Liver (tissue), 3 donors: ENCODE results near the gene UBR4.

Source experiments
- EGR1 ChIP-seq, 2 donors: IDR thresholded peaks; 2 replicates each; pipeline ENCODE4 v1.6.1; 2016 to 2018; ENCODE audit warnings: antibody characterized with exemption in 2 of 2, low read depth in 2 of 2
- GABPA ChIP-seq, 2 donors: IDR thresholded peaks in 1 of 2; conservative IDR thresholded peaks in 1 of 2; 2 replicates each; pipeline ENCODE4 v1.6.1; 2016; ENCODE audit warnings: antibody characterized with exemption in 2 of 2, mild to moderate bottlenecking in 1 of 2, moderate library complexity in 1 of 2
- SP1 ChIP-seq: IDR thresholded peaks from 2 replicates; pipeline ENCODE4 v1.6.1; 2018; ENCODE audit warnings: antibody characterized with exemption, mild to moderate bottlenecking
- YY1 ChIP-seq: IDR thresholded peaks from 2 replicates; pipeline ENCODE4 v1.6.1; 2016; ENCODE audit warnings: antibody characterized with exemption, mild to moderate bottlenecking
- TF ChIP-seq, protein P1 (sequence below): fragments of 150-350 bp; IDR thresholded peaks from 2 replicates; pipeline ENCODE4 v1.5.1; 2017; ENCODE audit warnings: improper control_type of control experiment, low read depth, low read length; ENCODE audit not compliant: missing input control
- TF ChIP-seq, protein P2 (sequence below): IDR thresholded peaks from 2 replicates; pipeline ENCODE4 v1.6.1; 2016; ENCODE audit warnings: antibody characterized with exemption
- TF ChIP-seq, protein P3 (sequence below): IDR thresholded peaks from 2 replicates; pipeline ENCODE4 v1.6.1; 2016; ENCODE audit warnings: antibody characterized with exemption, mild to moderate bottlenecking
- TF ChIP-seq, protein P4 (sequence below): IDR thresholded peaks from 2 replicates; pipeline ENCODE4 v1.6.1; 2016; ENCODE audit warnings: antibody characterized with exemption
- TF ChIP-seq, protein P5 (sequence below): IDR thresholded peaks from 2 replicates; pipeline ENCODE4 v1.6.1; 2016; ENCODE audit warnings: antibody characterized with exemption
- donor health status: healthy.
- donor health status: healthy.

DNA sequence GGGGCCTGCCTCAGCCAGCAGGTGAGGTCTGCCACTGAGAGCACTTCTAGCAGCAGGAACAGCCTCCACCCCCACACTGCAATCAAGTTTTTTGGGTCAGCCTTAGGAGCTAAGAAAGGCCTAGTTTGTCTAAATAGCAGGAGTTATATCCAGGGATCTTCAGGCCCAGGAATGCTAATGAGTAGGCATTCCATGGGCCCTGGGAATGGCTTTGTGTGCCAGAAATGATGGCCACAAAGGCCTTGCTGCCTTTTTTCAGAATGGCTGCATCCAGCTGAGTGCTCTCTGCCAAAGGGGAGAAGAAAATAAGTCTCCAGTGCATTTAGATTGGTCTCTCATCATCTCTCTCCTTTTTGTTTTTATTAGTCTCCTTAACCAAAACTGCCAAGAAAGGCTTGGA is 44.4 kb upstream of the UBR4 start:
- TF ChIP-seq, protein P1, sequence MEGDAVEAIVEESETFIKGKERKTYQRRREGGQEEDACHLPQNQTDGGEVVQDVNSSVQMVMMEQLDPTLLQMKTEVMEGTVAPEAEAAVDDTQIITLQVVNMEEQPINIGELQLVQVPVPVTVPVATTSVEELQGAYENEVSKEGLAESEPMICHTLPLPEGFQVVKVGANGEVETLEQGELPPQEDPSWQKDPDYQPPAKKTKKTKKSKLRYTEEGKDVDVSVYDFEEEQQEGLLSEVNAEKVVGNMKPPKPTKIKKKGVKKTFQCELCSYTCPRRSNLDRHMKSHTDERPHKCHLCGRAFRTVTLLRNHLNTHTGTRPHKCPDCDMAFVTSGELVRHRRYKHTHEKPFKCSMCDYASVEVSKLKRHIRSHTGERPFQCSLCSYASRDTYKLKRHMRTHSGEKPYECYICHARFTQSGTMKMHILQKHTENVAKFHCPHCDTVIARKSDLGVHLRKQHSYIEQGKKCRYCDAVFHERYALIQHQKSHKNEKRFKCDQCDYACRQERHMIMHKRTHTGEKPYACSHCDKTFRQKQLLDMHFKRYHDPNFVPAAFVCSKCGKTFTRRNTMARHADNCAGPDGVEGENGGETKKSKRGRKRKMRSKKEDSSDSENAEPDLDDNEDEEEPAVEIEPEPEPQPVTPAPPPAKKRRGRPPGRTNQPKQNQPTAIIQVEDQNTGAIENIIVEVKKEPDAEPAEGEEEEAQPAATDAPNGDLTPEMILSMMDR = no peak
- no peak for TF ChIP-seq SP1
- TF ChIP-seq, protein P2, sequence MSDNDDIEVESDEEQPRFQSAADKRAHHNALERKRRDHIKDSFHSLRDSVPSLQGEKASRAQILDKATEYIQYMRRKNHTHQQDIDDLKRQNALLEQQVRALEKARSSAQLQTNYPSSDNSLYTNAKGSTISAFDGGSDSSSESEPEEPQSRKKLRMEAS = no peak
- TF ChIP-seq, protein P3, sequence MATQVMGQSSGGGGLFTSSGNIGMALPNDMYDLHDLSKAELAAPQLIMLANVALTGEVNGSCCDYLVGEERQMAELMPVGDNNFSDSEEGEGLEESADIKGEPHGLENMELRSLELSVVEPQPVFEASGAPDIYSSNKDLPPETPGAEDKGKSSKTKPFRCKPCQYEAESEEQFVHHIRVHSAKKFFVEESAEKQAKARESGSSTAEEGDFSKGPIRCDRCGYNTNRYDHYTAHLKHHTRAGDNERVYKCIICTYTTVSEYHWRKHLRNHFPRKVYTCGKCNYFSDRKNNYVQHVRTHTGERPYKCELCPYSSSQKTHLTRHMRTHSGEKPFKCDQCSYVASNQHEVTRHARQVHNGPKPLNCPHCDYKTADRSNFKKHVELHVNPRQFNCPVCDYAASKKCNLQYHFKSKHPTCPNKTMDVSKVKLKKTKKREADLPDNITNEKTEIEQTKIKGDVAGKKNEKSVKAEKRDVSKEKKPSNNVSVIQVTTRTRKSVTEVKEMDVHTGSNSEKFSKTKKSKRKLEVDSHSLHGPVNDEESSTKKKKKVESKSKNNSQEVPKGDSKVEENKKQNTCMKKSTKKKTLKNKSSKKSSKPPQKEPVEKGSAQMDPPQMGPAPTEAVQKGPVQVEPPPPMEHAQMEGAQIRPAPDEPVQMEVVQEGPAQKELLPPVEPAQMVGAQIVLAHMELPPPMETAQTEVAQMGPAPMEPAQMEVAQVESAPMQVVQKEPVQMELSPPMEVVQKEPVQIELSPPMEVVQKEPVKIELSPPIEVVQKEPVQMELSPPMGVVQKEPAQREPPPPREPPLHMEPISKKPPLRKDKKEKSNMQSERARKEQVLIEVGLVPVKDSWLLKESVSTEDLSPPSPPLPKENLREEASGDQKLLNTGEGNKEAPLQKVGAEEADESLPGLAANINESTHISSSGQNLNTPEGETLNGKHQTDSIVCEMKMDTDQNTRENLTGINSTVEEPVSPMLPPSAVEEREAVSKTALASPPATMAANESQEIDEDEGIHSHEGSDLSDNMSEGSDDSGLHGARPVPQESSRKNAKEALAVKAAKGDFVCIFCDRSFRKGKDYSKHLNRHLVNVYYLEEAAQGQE = no peak
- TF ChIP-seq EGR1 (IDR thresholded peaks at IDR 0.05; ENCODE audit: low read depth in 2 of 2) = no peak
- no peak for TF ChIP-seq GABPA (IDR thresholded peaks at IDR 0.05 in 1 of 2, conservative IDR thresholded peaks at IDR 0.05 in 1 of 2)
- TF ChIP-seq, protein P4, sequence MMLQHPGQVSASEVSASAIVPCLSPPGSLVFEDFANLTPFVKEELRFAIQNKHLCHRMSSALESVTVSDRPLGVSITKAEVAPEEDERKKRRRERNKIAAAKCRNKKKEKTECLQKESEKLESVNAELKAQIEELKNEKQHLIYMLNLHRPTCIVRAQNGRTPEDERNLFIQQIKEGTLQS = no peak
- TF ChIP-seq, protein P5, sequence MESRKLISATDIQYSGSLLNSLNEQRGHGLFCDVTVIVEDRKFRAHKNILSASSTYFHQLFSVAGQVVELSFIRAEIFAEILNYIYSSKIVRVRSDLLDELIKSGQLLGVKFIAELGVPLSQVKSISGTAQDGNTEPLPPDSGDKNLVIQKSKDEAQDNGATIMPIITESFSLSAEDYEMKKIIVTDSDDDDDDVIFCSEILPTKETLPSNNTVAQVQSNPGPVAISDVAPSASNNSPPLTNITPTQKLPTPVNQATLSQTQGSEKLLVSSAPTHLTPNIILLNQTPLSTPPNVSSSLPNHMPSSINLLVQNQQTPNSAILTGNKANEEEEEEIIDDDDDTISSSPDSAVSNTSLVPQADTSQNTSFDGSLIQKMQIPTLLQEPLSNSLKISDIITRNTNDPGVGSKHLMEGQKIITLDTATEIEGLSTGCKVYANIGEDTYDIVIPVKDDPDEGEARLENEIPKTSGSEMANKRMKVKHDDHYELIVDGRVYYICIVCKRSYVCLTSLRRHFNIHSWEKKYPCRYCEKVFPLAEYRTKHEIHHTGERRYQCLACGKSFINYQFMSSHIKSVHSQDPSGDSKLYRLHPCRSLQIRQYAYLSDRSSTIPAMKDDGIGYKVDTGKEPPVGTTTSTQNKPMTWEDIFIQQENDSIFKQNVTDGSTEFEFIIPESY = no peak
- no peak for TF ChIP-seq YY1
